Stimulated activated naive CD8-positive, alpha-beta T cell treated with anti-CD3 and anti-CD28 coated beads, Interleukin-15, Interleukin-2, amounts not matched to agents 100 ng/mL and 50 ng/mL, for 24 hours (primary cell): ENCODE results near the gene SAPCD2.

Experiments used
- H3K27ac Mint-ChIP-seq: one replicate; pipeline ENCODE4 v1.8.0; 2021; ENCODE audit warnings: mild to moderate bottlenecking, mixed read lengths
- H3K27me3 Mint-ChIP-seq: one replicate; pipeline ENCODE4 v1.8.0; 2021; ENCODE audit warnings: mixed read lengths
- H3K36me3 Mint-ChIP-seq: one replicate; pipeline ENCODE4 v1.8.0; 2021; ENCODE audit warnings: low read depth, mixed read lengths
- H3K4me1 Mint-ChIP-seq: one replicate; pipeline ENCODE4 v1.8.0; 2021; ENCODE audit warnings: low read depth, mixed read lengths
- H3K4me3 Mint-ChIP-seq: one replicate; pipeline ENCODE4 v1.8.0; 2021; ENCODE audit warnings: mild to moderate bottlenecking, mixed read lengths
- H3K9me3 Mint-ChIP-seq: one replicate; pipeline ENCODE4 v1.8.0; 2021; ENCODE audit warnings: mixed read lengths

SAPCD2 gene

DNA sequence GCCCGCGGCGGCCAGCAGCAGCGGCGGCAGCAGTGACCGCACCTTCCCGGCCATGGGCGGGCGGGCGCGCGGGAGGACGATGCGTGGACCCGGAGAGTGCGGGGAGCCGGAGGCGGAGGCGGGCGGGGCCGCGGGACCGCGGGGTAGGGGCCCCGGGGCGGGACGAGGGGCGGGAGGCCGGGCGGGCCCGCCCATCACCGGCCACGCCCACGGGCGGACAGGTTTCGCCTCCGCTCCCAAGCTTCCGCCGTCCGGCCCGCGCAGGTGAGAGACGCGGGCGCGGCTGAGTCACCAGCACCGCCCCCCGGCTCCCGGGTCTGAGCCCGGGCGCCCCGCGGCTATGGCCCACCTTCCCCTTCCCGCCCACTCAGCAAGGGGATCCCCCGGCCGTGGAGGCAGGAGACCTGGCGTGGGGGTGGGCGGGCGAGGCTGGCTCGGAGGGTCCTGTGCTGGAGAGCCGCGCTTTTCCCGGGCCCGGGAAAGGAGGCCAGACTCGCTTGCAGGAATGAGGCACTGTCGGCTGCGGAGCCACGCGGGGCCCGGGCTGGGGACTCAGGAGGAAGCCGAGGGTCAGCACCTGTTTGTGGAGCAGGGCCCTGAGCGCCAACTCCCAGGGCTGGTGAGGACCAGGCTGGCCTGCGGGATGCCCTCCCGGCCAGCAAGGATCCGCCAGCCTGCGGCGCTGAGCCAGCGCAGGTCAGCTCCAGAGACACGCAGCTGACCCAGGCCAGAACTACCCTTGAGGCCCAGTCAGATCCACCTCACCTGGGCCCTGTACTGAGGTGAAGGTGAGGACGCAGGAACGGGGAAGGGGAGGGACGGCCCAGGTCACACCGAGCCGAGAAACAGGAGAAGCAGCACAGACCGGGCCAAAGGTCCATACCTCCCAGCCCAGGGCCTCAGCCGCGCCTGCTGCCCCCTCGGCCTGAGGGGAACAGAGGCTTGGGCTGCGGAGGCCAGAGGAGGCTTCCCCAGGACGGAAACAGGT is 16.1 kb downstream of the SAPCD2 start, which contains the start of gene ENTPD2:
ENTPD2 (minus strand) TSS at position 118 of the 988 bp plus-strand sequence; CDS start at position 54, 64 bp downstream.
- no peak within 1 kb of the TSS for H3K4me3 Mint-ChIP-seq
- H3K36me3 Mint-ChIP-seq: no peaks in the 10 kb centered on the region
- H3K4me1 Mint-ChIP-seq: no peaks in the 10 kb centered on the region
- H3K27me3 Mint-ChIP-seq: peaks cover 17% of the 10 kb centered on the region
- H3K27ac Mint-ChIP-seq: no peak within 1 kb of the TSS
- no peaks in the 10 kb centered on the region for H3K9me3 Mint-ChIP-seq

DNA sequence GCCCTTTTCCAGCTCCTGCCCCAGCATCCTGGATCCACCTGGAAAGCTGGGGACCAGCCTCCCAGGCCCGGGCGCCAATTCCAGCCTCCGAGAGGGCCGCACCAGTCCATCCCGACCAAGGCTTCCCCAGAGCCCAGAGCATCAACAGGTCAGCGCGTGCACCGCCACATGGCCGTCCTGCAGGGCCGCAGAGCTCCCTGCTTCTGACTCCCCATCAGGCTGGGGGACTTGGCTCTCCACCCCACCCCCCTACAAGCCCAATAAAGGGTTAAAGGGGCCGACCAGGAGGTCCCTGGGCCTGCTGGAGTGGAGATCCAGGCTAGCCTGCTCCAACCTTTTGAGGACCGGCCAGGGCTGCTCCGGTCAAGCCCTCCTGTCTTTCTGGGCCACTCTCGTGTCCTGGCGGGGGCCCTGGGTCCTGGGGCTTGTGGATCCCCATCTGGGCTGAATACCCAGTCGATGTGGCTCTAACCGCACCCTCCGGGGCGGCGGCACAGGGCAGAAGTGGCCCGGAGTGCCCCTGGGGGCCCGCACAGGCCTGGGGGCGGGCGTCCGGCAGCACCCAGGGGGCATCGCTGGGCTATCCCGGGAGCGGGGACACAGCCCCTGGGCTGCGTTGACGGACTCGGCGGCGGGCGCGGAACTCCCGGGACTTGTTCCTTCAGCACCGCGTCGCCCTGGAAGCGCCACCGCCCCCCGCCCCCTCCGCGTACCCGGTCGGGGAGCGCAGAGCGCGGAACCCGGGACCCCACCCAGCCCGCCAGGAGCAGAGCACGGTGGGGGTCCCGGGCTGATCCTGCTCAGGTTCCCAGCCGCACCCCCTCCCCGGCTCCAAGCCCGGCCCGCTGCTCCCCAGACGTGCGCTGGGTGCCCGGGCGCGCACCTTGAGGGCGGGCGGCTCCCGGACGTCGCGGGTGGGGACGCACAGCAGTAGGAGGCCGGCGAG is 17.1 kb downstream of the SAPCD2 start:
- H3K4me1 Mint-ChIP-seq: no peaks in the 10 kb centered on the region
- no peaks in the 10 kb centered on the region for H3K9me3 Mint-ChIP-seq
- H3K27me3 Mint-ChIP-seq: peaks cover 17% of the 10 kb centered on the region
- H3K4me3 Mint-ChIP-seq: no peak overlapping the region
- H3K36me3 Mint-ChIP-seq: no peaks in the 10 kb centered on the region
- no peak overlapping the region for H3K27ac Mint-ChIP-seq

DNA sequence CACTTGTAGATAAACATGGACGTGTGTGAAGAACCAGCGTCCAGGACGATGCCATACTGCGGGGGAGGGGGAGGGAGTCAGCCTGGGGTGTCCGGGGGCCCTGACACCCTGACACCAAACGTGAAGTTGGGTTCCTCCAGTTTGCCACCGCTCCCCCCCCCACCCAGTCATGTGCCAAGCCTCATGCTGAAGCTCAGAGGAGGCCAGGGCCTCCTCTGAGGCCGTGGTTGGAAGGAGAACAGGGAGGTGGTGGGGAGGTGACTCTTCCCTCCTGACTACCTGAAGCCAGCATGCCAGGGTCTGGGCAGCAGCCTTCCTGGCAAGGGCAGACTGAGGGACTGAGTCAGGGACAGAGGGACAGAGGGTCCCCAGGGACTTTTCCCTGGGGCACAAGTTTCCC is 18.1 kb downstream of the SAPCD2 start:
- Mint-ChIP-seq H3K27ac (no peak overlapping the region), H3K9me3 (no peaks in the 10 kb centered on the region), H3K27me3 (peaks cover 25% of the 10 kb centered on the region), H3K4me1 (no peaks in the 10 kb centered on the region), H3K4me3 (no peak overlapping the region), H3K36me3 (no peaks in the 10 kb centered on the region)

DNA sequence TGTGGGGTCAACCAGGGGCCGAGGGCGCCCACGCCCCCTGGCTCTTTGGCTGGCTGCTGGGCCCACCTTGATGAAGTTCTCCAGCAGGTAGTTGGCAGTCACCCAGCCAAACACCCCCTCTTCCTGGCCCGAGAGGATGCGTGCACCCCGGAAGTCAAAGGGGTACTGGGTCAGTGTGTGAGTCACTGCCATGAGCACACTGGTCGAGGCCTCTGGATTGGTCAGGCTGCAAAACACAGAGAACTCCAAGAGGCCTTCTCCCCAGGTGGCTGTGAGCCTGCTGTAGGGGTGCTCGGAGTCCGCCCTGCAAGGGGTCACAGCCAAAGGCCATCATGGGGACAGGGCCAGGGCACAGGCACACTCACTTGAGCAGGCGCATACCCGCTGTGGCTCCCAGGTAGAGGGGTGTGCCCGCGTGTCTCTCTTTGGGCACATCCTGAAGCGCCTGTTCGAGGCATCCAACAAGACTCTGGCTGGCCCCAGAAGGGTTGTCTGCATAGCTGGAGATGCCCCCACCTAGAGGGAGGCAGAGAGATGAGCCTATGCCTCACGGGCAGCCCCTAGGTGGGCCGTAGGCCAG is 19.1 kb downstream of the SAPCD2 start:
- Mint-ChIP-seq H3K4me1 (no peaks in the 10 kb centered on the region), H3K4me3 (no peak overlapping the region), H3K9me3 (no peaks in the 10 kb centered on the region), H3K36me3 (no peaks in the 10 kb centered on the region), H3K27ac (no peak overlapping the region), H3K27me3 (peaks cover 25% of the 10 kb centered on the region)

DNA sequence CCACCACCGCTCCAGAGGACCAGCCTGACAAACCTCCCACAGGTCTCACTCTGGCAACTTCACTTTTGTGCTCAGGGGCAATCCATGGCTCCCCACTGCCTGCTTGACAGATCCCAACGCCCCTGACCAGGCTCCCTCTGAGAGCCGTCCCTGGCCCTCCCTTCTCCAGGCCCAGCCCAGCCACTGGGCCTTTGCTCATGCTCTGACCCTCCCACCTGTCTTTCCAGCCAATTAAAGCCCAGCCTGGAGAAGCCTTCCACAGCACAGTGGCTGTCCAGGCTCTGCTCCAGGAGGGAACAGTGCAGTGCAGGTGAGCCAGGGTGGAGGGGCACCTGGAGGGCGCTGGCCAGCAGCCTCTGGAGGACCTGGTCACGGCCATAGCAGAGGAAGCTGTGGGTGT is 19.8 kb downstream of the SAPCD2 start:
- Mint-ChIP-seq H3K9me3 (no peaks in the 10 kb centered on the region), H3K27ac (no peak overlapping the region), H3K36me3 (no peaks in the 10 kb centered on the region), H3K4me3 (no peak overlapping the region), H3K27me3 (peaks cover 25% of the 10 kb centered on the region), H3K4me1 (no peaks in the 10 kb centered on the region)

DNA sequence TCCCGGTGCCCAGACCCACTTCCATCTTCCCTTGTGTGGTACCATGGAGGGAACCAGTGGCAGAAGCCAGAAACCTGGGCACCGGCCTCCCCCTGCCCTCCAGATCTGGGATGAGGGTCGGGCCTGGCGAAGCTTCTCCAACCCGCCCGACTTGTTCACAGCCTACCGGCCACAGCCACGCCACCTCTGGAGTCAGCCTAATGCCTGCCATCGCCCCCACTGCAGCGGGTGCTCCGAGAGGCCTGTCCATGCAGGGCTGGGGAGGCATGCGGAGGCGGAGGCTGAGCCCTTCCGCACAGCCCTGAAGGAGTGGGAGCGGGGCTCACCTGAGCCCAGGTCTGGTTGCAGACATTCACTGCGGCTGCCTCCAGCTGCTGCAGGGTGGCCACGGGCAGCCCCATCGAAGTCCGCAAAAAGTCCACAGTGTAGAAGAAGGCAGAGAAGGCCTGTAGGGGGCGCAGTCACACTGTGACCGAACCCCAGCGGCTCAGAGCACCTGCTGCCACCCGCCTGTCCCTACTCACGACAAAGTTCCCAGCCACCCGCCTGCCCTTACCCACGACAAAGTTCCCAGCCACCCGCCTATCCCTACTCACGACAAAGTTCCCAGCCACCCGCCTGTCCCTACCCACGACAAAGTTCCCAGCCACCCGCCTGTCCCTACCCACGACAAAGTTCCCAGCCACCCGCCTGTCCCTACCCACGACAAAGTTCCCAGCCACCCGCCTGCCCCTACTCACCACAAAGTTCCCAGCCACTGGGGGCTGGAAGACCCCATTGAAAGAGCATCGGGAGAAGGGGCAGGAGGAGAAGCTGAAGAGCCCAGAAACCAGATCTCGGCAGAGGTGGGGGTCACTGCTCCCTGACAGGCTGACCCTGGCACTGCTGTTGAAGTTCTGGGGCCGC is 20.6 kb downstream of the SAPCD2 start:
- no peak overlapping the region for H3K4me3 Mint-ChIP-seq

DNA sequence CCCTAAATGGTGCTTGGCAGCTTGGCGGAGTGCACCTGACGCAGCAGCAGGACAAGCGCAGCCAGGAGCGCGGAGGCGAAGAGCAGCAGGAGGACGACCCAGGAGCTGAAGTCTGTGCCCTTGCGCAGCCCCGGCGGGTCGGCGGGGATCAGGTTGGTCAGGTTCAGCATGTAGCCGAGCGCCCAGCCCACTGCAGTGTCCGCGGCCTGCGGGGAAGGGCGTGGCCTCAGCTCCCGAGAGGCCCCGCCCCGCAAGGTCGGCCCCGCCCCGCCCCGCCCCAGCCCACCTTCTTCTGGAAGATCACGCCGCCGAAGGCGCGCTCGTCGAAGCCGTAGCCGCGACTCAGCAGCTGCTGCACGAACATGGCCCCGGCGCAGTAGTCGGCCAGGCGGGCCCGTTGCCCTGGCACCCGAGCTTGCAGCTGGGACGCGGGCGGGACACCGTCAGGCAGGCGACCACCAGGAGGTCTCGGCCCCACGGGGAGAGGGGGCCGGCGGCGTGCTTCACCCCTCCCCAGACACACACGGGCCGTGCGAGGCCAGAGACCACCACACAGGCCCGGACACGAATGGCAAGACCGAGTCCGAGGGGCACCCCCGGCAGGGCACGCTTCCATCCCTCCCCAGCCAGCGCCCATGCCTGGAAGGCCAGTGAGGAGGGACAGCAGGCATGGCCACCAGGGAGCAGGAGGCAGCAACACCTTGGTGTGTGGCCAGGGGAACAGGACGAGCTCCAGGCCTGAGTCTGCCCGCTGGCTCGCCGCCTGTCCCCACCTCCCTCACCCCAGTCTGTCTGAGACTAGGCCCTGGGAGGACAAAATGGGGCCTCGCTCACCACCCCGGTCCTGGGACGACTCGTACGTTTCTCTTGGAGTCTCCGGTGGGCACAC is 21.5 kb downstream of the SAPCD2 start:
- Mint-ChIP-seq H3K9me3 (no peaks in the 10 kb centered on the region), H3K36me3 (no peaks in the 10 kb centered on the region), H3K4me1 (peaks cover 12% of the 10 kb centered on the region), H3K27ac (no peak overlapping the region), H3K4me3 (no peak overlapping the region), H3K27me3 (peaks cover 31% of the 10 kb centered on the region)

More for the DNA sequence above, 20.6 kb downstream of the SAPCD2 start:
- Mint-ChIP-seq H3K36me3 (no peaks in the 10 kb centered on the region), H3K4me1 (peaks cover 5% of the 10 kb centered on the region), H3K27me3 (peaks cover 29% of the 10 kb centered on the region), H3K9me3 (no peaks in the 10 kb centered on the region), H3K27ac (no peak overlapping the region)

DNA sequence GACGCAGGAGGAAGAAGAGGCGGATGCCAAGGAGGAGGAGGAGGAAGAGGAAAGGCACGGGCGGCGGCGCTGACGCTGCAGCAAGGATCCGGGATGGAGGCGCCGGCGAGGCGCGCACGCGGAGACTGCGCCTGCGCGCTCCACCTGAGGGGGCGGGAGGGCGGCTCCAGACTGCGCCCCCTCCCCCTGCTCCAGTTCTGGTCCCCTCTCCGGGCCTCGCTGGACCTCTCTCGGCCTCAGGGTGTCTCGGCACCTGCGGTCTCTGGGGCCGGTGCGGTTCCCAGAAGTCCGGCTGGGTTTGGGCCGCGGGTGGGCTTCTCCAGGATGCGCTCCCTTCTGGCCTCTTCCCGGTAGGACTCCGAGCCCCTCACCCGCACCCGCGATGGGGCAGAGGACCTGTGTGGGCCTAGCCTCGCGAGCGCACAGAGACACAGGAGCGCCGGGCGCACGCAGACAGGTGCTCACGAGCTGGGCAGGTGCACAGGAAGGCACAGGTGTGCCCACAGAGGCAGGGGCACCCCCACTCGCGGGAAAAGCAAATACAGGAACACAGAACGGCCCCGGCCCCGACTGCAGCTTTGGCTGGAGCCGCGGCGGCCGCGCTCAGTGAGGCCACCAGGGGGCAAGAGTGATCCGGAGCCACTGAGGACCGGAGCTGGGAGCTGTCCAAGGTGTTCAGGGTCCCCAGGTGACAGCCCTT is 24.1 kb downstream of the SAPCD2 start, which contains the start of gene NPDC1:
NPDC1 (minus strand) TSS at position 90 of the 700 bp plus-strand sequence. CDS start 188 bp downstream, outside the sequence.
- no peaks in the 10 kb centered on the region for H3K36me3 Mint-ChIP-seq
- peak within 1 kb of the TSS; percentile 54 for H3K4me3 Mint-ChIP-seq
- H3K27ac Mint-ChIP-seq: no peak within 1 kb of the TSS
- H3K27me3 Mint-ChIP-seq: peaks cover 25% of the 10 kb centered on the region
- H3K4me1 Mint-ChIP-seq: peaks cover 13% of the 10 kb centered on the region
- no peaks in the 10 kb centered on the region for H3K9me3 Mint-ChIP-seq

DNA sequence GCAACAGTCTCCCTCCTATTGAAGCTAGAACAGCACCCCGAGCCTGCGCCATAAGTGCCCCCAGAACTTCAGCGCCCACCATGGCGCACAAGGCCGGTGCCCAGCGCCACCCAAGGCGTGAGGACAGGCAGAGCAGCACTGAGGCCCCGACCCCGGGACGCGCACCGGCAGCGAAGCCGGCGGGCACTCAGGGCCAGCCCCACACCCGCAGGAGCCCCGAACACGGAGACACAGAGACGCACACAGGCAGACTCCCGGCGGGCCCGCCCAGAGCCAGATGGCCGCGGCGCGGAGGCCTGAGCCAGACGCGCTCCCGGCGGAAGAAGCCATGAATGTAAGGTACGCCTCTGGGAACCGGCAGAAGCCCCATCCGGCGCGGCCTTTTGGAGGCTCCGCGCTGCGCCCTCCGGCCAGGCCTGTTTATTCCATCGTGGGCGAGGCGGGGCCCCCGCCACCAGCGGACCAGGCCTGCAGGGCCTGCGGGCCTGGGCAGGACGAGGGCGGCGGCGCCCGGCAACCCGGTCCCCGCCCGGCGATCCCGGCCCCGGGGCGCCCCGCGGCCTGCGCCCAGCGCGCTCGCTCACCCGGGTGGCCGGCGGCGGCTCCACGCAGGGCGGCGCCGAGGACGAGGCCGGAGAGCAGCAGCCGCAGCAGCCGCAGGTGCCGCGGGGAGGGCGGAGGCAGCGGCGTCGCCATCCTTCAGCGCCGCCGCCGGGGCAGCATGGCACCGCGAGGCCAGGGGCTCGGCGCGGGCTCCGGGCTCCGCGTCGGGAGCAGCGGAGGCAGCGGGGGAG is 24.9 kb downstream of the SAPCD2 start:
- Mint-ChIP-seq H3K27ac (no peak overlapping the region), H3K36me3 (no peaks in the 10 kb centered on the region), H3K4me3 (peak overlapping the region; percentile 54), H3K9me3 (no peaks in the 10 kb centered on the region), H3K27me3 (peaks cover 23% of the 10 kb centered on the region), H3K4me1 (peaks cover 13% of the 10 kb centered on the region)

DNA sequence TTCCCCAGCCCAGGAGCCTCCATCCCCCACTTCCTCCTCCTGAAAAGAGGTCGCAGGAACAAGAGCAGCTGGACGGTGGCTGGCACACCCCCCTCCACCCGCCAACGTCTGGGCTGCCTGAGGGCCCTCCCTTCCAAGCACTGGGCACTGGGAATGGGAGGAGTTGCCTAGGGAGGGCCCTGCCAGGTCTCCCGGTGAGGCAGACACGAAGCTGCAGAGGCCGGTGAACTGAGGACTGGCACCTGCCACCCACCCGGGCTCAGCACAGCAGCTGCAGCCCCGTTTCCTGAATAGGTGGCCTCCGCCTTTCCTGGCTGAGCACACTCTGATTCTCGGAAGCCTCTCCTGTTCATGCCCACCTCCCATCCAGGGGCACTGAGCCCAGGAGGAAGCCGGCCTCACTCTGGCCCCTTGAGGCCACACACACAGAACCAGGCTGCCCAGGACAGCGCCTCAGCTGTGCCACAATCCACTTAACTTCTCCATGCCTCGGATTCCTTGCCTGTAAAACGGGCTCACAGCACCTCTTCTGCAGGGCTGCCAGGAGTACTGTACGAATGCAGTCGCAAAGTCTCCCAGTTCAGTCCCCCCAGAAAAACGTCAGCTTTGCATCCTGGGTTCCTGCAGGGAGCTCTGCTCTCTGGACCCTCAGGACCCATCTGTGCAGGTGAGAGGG is 25.7 kb downstream of the SAPCD2 start:
- no peak overlapping the region for H3K27ac Mint-ChIP-seq
- no peaks in the 10 kb centered on the region for H3K36me3 Mint-ChIP-seq
- H3K4me1 Mint-ChIP-seq: peaks cover 13% of the 10 kb centered on the region
- peak overlapping the region; percentile 54 for H3K4me3 Mint-ChIP-seq
- H3K27me3 Mint-ChIP-seq: peaks cover 17% of the 10 kb centered on the region
- H3K9me3 Mint-ChIP-seq: no peaks in the 10 kb centered on the region

DNA sequence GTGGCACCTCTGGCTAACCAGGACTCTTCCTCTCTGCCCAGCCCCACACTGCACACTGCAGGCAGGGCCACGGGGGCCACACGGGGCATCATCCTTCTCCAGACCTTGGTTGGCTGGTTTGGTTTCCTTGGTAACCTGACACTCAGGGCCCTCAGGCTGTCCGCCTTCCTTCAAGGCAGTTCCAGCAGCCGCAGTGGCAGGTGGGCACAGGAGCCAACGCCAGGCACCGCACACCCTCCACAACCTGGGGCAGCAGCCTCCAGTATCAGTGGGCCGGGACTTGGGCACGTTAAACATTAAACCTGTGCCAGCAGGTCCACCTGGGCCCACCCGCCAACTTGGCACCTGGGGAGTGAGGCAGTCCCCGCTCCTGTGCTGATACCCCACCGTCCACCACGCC is 26.3 kb downstream of the SAPCD2 start:
- Mint-ChIP-seq H3K27me3 (peaks cover 14% of the 10 kb centered on the region), H3K36me3 (no peaks in the 10 kb centered on the region), H3K9me3 (no peaks in the 10 kb centered on the region), H3K27ac (no peak overlapping the region), H3K4me1 (peaks cover 13% of the 10 kb centered on the region), H3K4me3 (no peak overlapping the region)
